PC-3 (cell line): Measurements from ENCODE around the gene ANK3.

Source experiments
- EZH2 ChIP-seq: fragments of 300-600 bp; sonication (generic); IDR thresholded peaks from one replicate; pipeline ENCODE4 v1.6.1; 2017; ENCODE audit warnings: antibody characterized with exemption, mild to moderate bottlenecking, low read length; ENCODE audit not compliant: unreplicated experiment
- EZH2phosphoT487 ChIP-seq: fragments of 300-600 bp; sonication (generic); IDR thresholded peaks from 2 replicates; pipeline ENCODE4 v1.6.1; 2018; ENCODE audit warnings: mild to moderate bottlenecking, antibody characterized with exemption, low read length, borderline replicate concordance
- TF ChIP-seq, protein P1 (sequence below): fragments of 300-600 bp; sonication (generic); conservative IDR thresholded peaks from 2 replicates; pipeline ENCODE4 v1.5.1; 2017; ENCODE audit warnings: antibody characterized with exemption, low read depth, mild to moderate bottlenecking, low read length

DNA sequence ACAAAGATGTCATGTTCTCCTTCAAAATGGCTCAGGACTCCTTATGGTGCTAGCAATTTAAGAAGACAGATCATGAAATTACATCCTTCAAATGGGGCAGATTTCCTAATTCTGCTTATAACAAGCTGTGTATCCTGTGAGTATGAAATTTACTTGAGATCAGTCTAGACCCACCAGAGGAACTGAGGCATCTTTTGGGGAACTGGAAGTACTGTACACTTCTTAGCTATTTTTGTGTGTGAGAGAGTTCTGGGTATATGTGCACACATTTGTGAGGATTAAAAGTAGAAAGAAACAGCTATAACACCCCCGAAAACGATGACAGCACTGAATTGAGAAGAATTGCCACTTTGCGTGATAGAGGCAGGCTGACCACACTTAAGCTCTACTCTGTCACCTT is 296.4 kb downstream of the ANK3 start:
- TF ChIP-seq, protein P1, sequence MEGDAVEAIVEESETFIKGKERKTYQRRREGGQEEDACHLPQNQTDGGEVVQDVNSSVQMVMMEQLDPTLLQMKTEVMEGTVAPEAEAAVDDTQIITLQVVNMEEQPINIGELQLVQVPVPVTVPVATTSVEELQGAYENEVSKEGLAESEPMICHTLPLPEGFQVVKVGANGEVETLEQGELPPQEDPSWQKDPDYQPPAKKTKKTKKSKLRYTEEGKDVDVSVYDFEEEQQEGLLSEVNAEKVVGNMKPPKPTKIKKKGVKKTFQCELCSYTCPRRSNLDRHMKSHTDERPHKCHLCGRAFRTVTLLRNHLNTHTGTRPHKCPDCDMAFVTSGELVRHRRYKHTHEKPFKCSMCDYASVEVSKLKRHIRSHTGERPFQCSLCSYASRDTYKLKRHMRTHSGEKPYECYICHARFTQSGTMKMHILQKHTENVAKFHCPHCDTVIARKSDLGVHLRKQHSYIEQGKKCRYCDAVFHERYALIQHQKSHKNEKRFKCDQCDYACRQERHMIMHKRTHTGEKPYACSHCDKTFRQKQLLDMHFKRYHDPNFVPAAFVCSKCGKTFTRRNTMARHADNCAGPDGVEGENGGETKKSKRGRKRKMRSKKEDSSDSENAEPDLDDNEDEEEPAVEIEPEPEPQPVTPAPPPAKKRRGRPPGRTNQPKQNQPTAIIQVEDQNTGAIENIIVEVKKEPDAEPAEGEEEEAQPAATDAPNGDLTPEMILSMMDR = no peak
- TF ChIP-seq EZH2 (no peak), EZH2phosphoT487 (no peak)
